COLO668 (cell line): ENCODE results near the gene ATP8B4.

Experiments used
- DNase-seq: peaks from one replicate; lab custom pipeline; 2025; ENCODE audit not compliant: unreplicated experiment; lab: John Stamatoyannopoulos, UW

The ATP8B4 gene

GRCh38 chr15:50024281-50024680 lies 94.8 kb downstream of the ATP8B4 start:
- DNase-seq, result no peak

- no peak for DNase-seq
These were observed 100.5 kb downstream of the ATP8B4 start for GRCh38 chr15:50018491-50018890.

- DNase-seq, result no peak
These were observed 101.5 kb downstream of the ATP8B4 start for GRCh38 chr15:50017522-50017921.

GRCh38 chr15:50016951-50017350 lies 102.1 kb downstream of the ATP8B4 start:
- no peak for DNase-seq

- no peak for DNase-seq
These were observed 106.2 kb downstream of the ATP8B4 start for GRCh38 chr15:50012790-50013189.

- DNase-seq, result peak; percentile 5
These were observed 109.4 kb downstream of the ATP8B4 start for GRCh38 chr15:50009634-50010033.

GRCh38 chr15:50003786-50004334 lies 115.2 kb downstream of the ATP8B4 start:
- peak; percentile 83 for DNase-seq

- DNase-seq, result no peak
These were observed 127.4 kb downstream of the ATP8B4 start for GRCh38 chr15:49991587-49991986.

GRCh38 chr15:49990835-49991545 lies 128.0 kb downstream of the ATP8B4 start:
- DNase-seq, result no peak

GRCh38 chr15:49989498-49989897 lies 129.5 kb downstream of the ATP8B4 start:
- DNase-seq, result no peak

- no peak for DNase-seq
These were observed 130.3 kb downstream of the ATP8B4 start for GRCh38 chr15:49988766-49989165.

- no peak for DNase-seq
These were observed 131.1 kb downstream of the ATP8B4 start for GRCh38 chr15:49987896-49988295.

GRCh38 chr15:49987198-49987785 lies 131.7 kb downstream of the ATP8B4 start:
- no peak for DNase-seq

GRCh38 chr15:49986326-49986725 lies 132.7 kb downstream of the ATP8B4 start:
- DNase-seq, result no peak

- no peak for DNase-seq
These were observed 133.6 kb downstream of the ATP8B4 start for GRCh38 chr15:49985463-49985862.

GRCh38 chr15:49984436-49984835 lies 134.6 kb downstream of the ATP8B4 start:
- DNase-seq, result no peak

GRCh38 chr15:49982584-49982983 lies 136.4 kb downstream of the ATP8B4 start:
- no peak for DNase-seq

GRCh38 chr15:49979705-49980382 lies 139.2 kb downstream of the ATP8B4 start:
- no peak for DNase-seq

GRCh38 chr15:49978121-49978520 lies 140.9 kb downstream of the ATP8B4 start:
- no peak for DNase-seq

- no peak for DNase-seq
These were observed 141.7 kb downstream of the ATP8B4 start for GRCh38 chr15:49977306-49977705.

- DNase-seq, result no peak
These were observed 154.5 kb downstream of the ATP8B4 start for GRCh38 chr15:49964551-49964950.

- DNase-seq, result no peak
These were observed 155.0 kb downstream of the ATP8B4 start for GRCh38 chr15:49964061-49964460.
